Aorta (tissue), 5 donors: ENCODE measurements around the gene CAMK2G. TPM values are rescaled to one million over a fixed set of nuclear protein-coding genes. Genes with fewer than 3 reads are reported as not detected.
A peak's percentile ranks its signal among the peaks of the same experiment; 100 is the strongest.

Source experiments
- ATAC-seq: fragments of 200-7000 bp; cut with Tn5 transposase; one replicate; pipeline ENCODE4 v1.9.1; 2022; ENCODE audit warnings: moderate library complexity; ENCODE audit not compliant: low FRiP score
- DNase-seq, 2 donors: peaks; one replicate each; pipeline ENCODE4 v3.0.0-alpha.2; 2020
- H3K27ac ChIP-seq, 2 donors: one replicate each; pipeline ENCODE4 v1.5.1; 2013; ENCODE audit warnings: low read length in 2 of 2, mild to moderate bottlenecking in 2 of 2, moderate library complexity in 2 of 2, control low read depth in 1 of 2, inconsistent platforms in 1 of 2, low read depth in 1 of 2
- H3K27me3 ChIP-seq, 2 donors: one replicate each; pipeline ENCODE4 v1.6.1; 2013; ENCODE audit warnings: control low read depth in 1 of 2, low read length in 1 of 2, mild to moderate bottlenecking in 1 of 2, moderate library complexity in 1 of 2; ENCODE audit not compliant: insufficient read depth in 2 of 2, control insufficient read depth in 1 of 2
- H3K36me3 ChIP-seq, 2 donors: one replicate each; pipeline ENCODE4 v1.6.1; 2013; ENCODE audit warnings: control low read depth in 1 of 2, low read length in 1 of 2, mild to moderate bottlenecking in 1 of 2; ENCODE audit not compliant: insufficient read depth in 2 of 2, control insufficient read depth in 1 of 2
- H3K4me1 ChIP-seq, 2 donors: one replicate each; pipeline ENCODE4 v1.6.1; 2013; ENCODE audit warnings: low read length in 2 of 2, control low read depth in 1 of 2, mild to moderate bottlenecking in 1 of 2, moderate library complexity in 1 of 2; ENCODE audit not compliant: insufficient read depth in 2 of 2, control insufficient read depth in 1 of 2
- H3K4me3 ChIP-seq, 2 donors: one replicate each; pipeline ENCODE4 v1.5.1; 2013; ENCODE audit warnings: low read length in 2 of 2, control low read depth in 1 of 2, mild to moderate bottlenecking in 1 of 2
- H3K9me3 ChIP-seq: one replicate; pipeline ENCODE4 v1.6.1; 2013; ENCODE audit warnings: mild to moderate bottlenecking, low read length; ENCODE audit not compliant: control insufficient read depth
- WGBS, 2 donors: extraction: QIAGEN DNeasy Blood & Tissue Kit; methylation state at CpG; one replicate each; pipeline ENCODE4 v1.1.7; 2013; 5-methylcytosine and 5-hydroxymethylcytosine counted together
- intact Hi-C, 2 donors: fragments of 100-400 bp; cut with DNase I; formaldehyde crosslinking; loops; one replicate each; pipeline versions ENCODE4 v1.14.2 to v1.15.0; 2022
- polyA plus RNA-seq, 2 donors: library from polyadenylated mRNA; stranded (reverse); fragments of 200-250 nt; gene quantifications; one replicate each; pipeline ENCODE4 v1.2.3, GENCODE V29; 2013
- total RNA-seq, 2 donors: library from RNA; stranded (reverse); fragmentation: NEBNext Ultra II Directional; extraction: Animal tissue kit (Norgen Biotek cat#: 25700); gene quantifications; one replicate each; pipeline ENCODE4 v1.2.1, GENCODE V29; 2021
- donor health status: healthy with polysubstance abuse.
- donor health status: Bipolar disorder and iron deficiency.
- donor health status: DM: no; HTN: no; CAD: no.
- donor health status: DM: no; HTN: no; CAD: no.
- donor health status: DM: yes; HTN: yes; CAD: no.

CAMK2G gene
- total and polyA plus RNA-seq, 4 donors, result 37.1 to 76.7 (median 70.8) TPM

GRCh38 chr10:73781879-73782748 lies 92.2 kb downstream of the CAMK2G start, which contains the start of gene CHCHD1:
TSS of gene CHCHD1 (plus strand) at chr10:73782048. CDS start at chr10:73782076, 28 bp downstream.
- peaks cover 0 to 4% of the 10 kb centered on the region in 2 donors for H3K4me1 ChIP-seq
- H3K9me3 ChIP-seq, result no peaks in the 10 kb centered on the region
- H3K4me3 ChIP-seq, result peak within 1 kb of the TSS; percentile 45 to 87
- H3K36me3 ChIP-seq, result no peaks in the 10 kb centered on the region
- DNase-seq, result peak; percentile 96 to 98
- H3K27me3 ChIP-seq, result no peaks in the 10 kb centered on the region
- 0% methylated on average over 57 of the region's 57 CpGs for WGBS, 2 donors
- ATAC-seq, result peak; percentile 89
- peak within 1 kb of the TSS in 1 of 2 donors; percentile 83 for H3K27ac ChIP-seq
- intact Hi-C loops, result no loop called here

GRCh38 chr10:73781548-73781878 lies 92.8 kb downstream of the CAMK2G start:
- Histone ChIP-seq H3K9me3 (no peaks in the 10 kb centered on the region), H3K27me3 (no peaks in the 10 kb centered on the region), H3K4me3 (peak overlapping the region; percentile 12 to 45), H3K27ac (peak overlapping the region in 1 of 2 donors; percentile 72), H3K4me1 (peaks cover 0 to 4% of the 10 kb centered on the region in 2 donors), H3K36me3 (no peaks in the 10 kb centered on the region)
- intact Hi-C loops, result no loop called here
- ATAC-seq (no peak), DNase-seq (no peak)
- 0 to 1% methylated on average over 14 of the region's 14 CpGs for WGBS, 2 donors

- Histone ChIP-seq H3K4me3 (peak overlapping the region; percentile 12 to 45), H3K36me3 (peaks cover 0 to 1% of the 10 kb centered on the region in 2 donors), H3K27ac (no peak overlapping the region), H3K9me3 (no peaks in the 10 kb centered on the region), H3K4me1 (peaks cover 0 to 4% of the 10 kb centered on the region in 2 donors), H3K27me3 (no peaks in the 10 kb centered on the region)
- no peak for ATAC-seq
- 22 to 27% methylated on average over 11 of the region's 11 CpGs for WGBS, 2 donors
- peak in 1 of 2 donors; percentile 42 for DNase-seq
- intact Hi-C loops, result no loop called here
Measured at GRCh38 chr10:73780966-73781365, 93.4 kb downstream of the CAMK2G start.

- Histone ChIP-seq H3K4me1 (peaks cover 0 to 4% of the 10 kb centered on the region in 2 donors), H3K9me3 (no peaks in the 10 kb centered on the region), H3K4me3 (no peak overlapping the region), H3K36me3 (peaks cover 0 to 1% of the 10 kb centered on the region in 2 donors), H3K27ac (no peak overlapping the region), H3K27me3 (no peaks in the 10 kb centered on the region)
- ATAC-seq (no peak), DNase-seq (peak in 1 of 2 donors; percentile 37)
- intact Hi-C loops, result no loop called here
- WGBS, 2 donors, result 72 to 74% methylated on average over 5 of the region's 5 CpGs
Measured at GRCh38 chr10:73780301-73780700, 94.1 kb downstream of the CAMK2G start.

- no peaks in the 10 kb centered on the region for H3K9me3 ChIP-seq
- H3K27me3 ChIP-seq, result no peaks in the 10 kb centered on the region
- intact Hi-C loops, result no loop called here
- H3K4me1 ChIP-seq, result peaks cover 0 to 4% of the 10 kb centered on the region in 2 donors
- 66 to 67% methylated on average over 3 of the region's 3 CpGs for WGBS, 2 donors
- no peak overlapping the region for H3K27ac ChIP-seq
- H3K36me3 ChIP-seq, result peaks cover 0 to 1% of the 10 kb centered on the region in 2 donors
- no peak overlapping the region for H3K4me3 ChIP-seq
- DNase-seq (peak in 1 of 2 donors; percentile 2), ATAC-seq (no peak)
Measured at GRCh38 chr10:73779539-73780197, 94.7 kb downstream of the CAMK2G start.

GRCh38 chr10:73779018-73779417 lies 95.3 kb downstream of the CAMK2G start:
- Histone ChIP-seq H3K27ac (no peak overlapping the region), H3K36me3 (peaks cover 0 to 1% of the 10 kb centered on the region in 2 donors), H3K4me1 (peaks cover 2 to 4% of the 10 kb centered on the region in 2 donors), H3K27me3 (no peaks in the 10 kb centered on the region), H3K4me3 (no peak overlapping the region), H3K9me3 (no peaks in the 10 kb centered on the region)
- 83 to 85% methylated on average over 5 of the region's 5 CpGs for WGBS, 2 donors
- DNase-seq, result peak in 1 of 2 donors; percentile 20
- intact Hi-C loops, result no loop called here
- no peak for ATAC-seq

GRCh38 chr10:73774637-73775036 lies 99.7 kb downstream of the CAMK2G start:
- Histone ChIP-seq H3K4me1 (peaks cover 0 to 2% of the 10 kb centered on the region in 2 donors), H3K9me3 (no peaks in the 10 kb centered on the region), H3K4me3 (peak overlapping the region in 1 of 2 donors; percentile 2), H3K27ac (peak overlapping the region in 1 of 2 donors; percentile 58), H3K36me3 (peaks cover 0 to 7% of the 10 kb centered on the region in 2 donors), H3K27me3 (no peaks in the 10 kb centered on the region)
- no peak for ATAC-seq
- no peak for DNase-seq
- 20 to 28% methylated on average over 5 of the region's 5 CpGs for WGBS, 2 donors
- intact Hi-C loops, result loop anchor here in 1 of 2 donors (5.0 kb wide), 2 partner anchors 42 to 98 kb away; partner anchors contain the start of gene CAMK2G

GRCh38 chr10:73773152-73773879 lies 101.0 kb downstream of the CAMK2G start:
- WGBS, 2 donors, result 1% methylated on average over 28 to 29 of the region's 29 CpGs
- Histone ChIP-seq H3K4me3 (peak overlapping the region; percentile 61 to 72), H3K4me1 (peaks cover 0 to 2% of the 10 kb centered on the region in 2 donors), H3K27me3 (no peaks in the 10 kb centered on the region), H3K27ac (peak overlapping the region; percentile 17 to 88), H3K36me3 (peaks cover 0 to 7% of the 10 kb centered on the region in 2 donors), H3K9me3 (no peaks in the 10 kb centered on the region)
- ATAC-seq (no peak), DNase-seq (no peak)
- intact Hi-C loops, result loop anchor here in 1 of 2 donors (5.0 kb wide), 2 partner anchors 41 to 99 kb away; partner anchors contain the start of gene CAMK2G
